ENCODE data around the gene CNTN5.
"Not testable (repeated sequence)": the region's sequence is repeated elsewhere in the genome, so short reads cannot be mapped to it uniquely, and the experiment has no call there.

Gene CNTN5

GRCh38 chr11:99812516-99812915, 791.8 kb downstream of the CNTN5 start:
- DNase-seq: no peak

- no peak for DNase-seq
Measured at GRCh38 chr11:99814021-99814420, 793.3 kb downstream of the CNTN5 start.

- no peak for DNase-seq
Measured at GRCh38 chr11:99814738-99815137, 794.0 kb downstream of the CNTN5 start.

DNA sequence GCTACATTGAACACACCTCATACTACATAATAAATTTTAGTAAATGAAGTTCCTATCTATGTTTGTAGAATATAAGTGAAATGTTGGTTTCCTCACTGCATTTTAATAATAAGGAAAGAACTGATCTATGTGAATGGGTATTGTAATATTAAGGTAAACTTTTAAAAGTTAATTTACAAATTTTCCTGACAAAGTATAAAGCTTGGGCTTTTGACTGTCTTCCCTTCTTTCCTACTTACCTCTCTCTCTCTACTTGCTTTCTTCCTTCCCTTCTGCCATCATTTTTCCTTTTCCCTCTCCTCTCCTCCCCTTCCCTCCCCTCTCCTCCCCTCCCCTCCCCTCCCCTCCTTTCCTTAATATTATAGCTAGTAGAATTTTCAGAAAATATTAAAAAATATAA, 798.2 kb downstream of the CNTN5 start:
- no peak for DNase-seq

DNA sequence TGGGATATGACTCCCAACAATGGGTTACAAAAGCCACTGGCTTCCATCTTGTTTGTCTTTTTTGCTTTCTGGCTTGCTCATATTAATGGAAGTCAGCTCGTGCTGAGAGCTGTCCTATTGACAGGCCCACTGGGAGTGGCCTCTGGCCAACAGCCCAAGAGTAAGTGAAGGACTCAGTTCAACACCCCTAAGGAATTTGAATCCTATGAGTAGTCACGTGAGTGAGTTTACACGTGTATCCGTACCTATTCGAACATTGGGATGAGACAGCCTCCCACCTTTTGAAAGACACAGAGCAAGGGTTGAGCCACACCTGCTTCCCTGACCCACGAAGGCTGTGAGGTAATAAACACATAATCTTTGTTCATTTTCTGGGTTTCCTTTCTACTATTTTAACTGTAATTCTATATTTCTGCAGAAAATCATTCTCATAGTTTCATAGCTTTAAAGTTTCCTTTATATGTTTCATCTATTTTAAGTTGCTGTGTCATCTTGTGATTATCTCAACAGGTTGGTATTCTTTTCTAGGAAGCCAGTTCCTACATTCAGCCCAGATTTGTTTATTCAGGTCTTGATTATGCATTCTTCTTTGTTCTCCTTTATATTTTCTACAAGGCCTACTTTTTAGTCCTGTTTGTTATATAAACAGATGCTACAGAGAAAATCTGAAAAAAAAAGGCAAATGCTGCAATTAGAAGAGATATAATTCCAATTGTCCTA, 802.3 kb downstream of the CNTN5 start:
- DNase-seq: no peak

GRCh38 chr11:99836739-99837138, 816.0 kb downstream of the CNTN5 start:
- DNase-seq: not testable (repeated sequence)

DNA sequence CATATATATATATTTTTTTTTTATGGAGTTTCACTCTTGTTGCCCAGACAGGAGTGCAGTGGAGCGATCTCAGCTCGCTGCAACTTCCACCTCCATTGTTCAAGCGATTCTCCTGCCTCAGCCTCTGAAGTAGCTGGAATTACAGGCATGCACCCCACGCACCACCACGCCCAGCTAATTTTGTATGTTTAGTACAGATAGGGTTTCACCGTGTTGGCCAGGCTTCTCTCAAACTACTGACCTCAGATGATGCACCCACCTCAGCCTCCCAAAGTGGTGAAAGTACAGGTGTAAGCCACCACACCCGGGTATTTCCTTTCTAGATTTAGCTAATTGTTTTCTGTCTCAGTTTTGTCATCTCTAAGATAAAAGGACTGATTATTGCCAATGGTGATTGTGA, 821.1 kb downstream of the CNTN5 start:
- no peak for DNase-seq

GRCh38 chr11:99865951-99866350, 845.2 kb downstream of the CNTN5 start:
- DNase-seq: no peak

- DNase-seq: no peak
Measured at GRCh38 chr11:99881610-99882009, 860.9 kb downstream of the CNTN5 start.

GRCh38 chr11:99884750-99885149, 864.0 kb downstream of the CNTN5 start:
- no peak for DNase-seq

- no peak for DNase-seq
Measured at GRCh38 chr11:99887481-99887880, 866.7 kb downstream of the CNTN5 start.

DNA sequence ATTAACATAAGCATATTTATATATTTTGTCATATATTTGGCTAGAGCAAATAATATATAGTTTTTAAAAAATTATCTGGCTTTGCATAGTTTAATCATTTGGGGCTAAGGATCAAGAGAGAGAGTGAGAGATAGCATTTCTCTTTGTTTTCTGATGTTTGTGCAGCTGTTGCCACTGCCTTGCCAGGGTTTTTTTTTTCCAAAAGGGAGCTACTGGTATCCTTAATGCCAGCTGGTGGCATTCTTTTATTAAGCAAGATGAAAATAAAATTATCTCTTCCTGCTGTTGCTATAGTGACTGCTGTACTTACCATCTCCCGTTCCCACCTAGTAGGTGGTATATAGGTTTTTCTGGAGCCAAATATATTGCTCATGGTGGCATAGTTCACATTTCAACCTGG, 873.1 kb downstream of the CNTN5 start:
- DNase-seq: no peak

DNA sequence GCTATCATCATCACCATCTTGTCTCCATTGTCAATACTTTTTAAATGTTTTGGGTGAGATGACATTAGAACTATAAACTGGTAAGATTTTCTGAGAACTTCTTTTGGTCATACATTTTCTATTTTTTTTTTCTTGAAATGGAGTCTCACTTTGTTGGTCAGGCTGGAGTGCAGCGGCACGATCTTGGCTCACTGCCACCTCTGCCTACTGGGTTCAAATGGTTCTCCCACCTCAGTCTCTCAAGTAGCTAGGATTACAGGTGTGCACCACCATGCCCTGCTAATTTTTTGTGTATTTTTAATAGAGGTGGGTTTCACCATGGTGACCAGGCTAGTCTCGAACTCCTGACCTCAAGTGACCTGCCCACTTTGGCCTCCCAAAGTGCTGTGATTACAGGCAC, 880.4 kb downstream of the CNTN5 start:
- no peak for DNase-seq

GRCh38 chr11:99911116-99911515, 890.4 kb downstream of the CNTN5 start:
- DNase-seq: no peak

DNA sequence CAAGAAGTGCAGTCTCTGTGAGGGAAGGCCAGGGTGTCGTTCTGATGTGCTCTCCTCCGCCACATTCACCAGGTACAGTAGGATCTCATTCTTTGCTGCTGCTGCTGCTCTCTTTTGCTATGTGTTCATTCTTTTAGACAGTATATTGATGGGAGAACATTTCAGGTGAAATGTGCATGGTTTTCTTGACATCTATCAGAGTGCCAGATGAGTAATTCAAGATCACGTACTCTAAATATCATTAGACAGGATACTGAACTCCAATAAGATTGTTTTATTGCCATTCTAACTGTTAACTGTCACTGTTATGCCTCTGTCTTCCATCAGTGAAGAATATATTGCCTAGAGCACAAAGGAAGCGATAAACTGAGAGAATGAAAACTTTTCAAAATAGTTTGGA, 895.3 kb downstream of the CNTN5 start:
- DNase-seq: no peak

DNA sequence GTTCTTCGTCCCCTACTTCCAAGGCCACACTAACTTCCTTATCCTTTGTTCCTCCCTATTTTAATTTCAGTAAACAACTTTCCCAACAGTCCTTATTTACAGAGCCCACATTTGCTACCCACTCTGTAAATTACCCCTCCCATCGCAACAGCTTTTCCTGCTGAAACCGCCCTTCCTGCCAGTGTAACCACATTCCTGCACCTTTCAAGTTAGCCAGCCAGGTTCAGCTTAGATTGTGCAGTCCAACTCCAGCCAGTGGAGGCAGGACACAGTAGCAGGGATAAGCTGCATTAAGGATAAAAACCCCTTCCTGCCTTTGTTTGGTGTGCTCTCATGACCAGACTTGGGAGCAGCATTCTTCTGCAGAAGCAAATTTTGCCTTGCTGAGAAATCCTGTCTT, 898.0 kb downstream of the CNTN5 start:
- DNase-seq: no peak

GRCh38 chr11:99920956-99921355, 900.2 kb downstream of the CNTN5 start:
- DNase-seq: no peak

GRCh38 chr11:99925968-99926367, 905.2 kb downstream of the CNTN5 start:
- no peak for DNase-seq

GRCh38 chr11:99932684-99933083, 911.9 kb downstream of the CNTN5 start:
- no peak for DNase-seq

DNA sequence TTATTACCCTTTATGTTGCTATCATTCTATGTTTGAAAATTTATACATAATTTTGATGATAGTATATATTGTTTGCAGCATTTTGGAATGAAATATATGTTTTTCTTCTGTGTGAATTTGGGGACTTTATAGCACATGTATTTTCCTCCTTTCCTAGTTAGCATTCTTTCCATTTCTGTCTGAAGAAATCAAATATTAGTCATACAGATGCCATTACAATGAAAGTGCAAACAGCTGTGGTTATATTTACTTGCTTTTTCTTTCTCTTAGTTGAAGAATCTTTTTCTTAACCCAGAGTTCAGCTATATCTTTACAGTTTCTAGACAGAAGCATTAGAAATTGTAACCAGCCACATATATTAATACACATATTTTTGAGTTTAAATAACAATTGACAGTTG, 913.3 kb downstream of the CNTN5 start:
- DNase-seq: no peak

DNA sequence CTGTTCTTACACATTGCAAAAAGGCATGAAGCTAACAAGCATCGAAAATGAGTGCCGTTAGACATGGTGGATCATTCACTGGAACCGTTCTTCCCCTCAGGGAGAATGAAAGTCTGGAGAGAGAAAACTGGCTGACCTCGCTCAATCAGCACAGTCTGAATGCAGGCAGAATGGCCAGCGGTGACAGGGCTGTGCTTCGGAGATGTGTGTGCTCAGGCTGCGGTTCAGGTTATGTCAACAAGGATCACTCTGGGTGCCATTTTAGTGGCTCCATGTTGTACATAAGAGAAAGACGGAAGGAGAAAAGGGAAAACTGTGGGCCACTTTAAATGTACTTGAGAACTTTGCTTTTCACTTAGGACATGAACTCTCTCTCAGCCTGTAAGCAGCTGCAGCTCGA, 916.6 kb downstream of the CNTN5 start:
- DNase-seq: no peak

GRCh38 chr11:99952816-99953215, 932.1 kb downstream of the CNTN5 start:
- no peak for DNase-seq

DNA sequence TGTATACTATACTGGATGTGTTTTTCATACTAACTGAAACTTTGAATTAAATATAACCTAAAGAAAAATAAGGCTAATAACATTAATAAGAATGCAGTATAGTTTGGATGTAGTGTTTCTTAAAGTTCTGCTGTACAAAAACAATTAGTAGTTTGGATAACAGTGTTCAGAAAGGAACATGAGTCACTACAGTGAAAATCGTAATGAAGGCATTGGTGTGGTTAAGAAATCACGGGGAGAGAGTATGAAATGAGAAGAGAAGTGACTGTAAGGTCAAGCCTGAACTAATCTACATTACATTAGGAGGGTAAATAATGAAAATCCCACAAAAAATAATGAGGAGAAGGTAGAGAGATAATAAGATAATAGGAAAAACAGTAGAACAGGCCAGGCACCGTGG, 939.8 kb downstream of the CNTN5 start:
- no peak for DNase-seq

DNA sequence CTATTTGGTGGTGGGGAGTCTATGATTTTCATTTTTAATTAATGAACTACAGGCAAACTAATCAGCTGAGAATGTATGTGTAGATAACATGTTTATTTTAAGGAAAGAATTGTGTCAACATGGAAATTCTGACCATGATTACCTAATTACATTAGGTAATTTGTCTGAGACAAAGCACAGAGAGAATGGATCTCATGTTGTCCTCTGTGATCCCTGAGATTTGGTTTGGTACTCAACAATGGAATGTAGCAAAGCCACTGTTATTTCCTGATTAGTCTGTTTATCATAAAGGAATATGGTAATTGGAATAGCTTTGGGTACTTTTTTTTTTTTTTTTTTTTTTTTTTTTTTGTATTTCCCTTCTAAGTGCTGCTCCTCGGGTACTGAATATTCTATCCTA, 947.6 kb downstream of the CNTN5 start:
- no peak for DNase-seq

GRCh38 chr11:99973993-99974392, 953.2 kb downstream of the CNTN5 start:
- DNase-seq: no peak

DNA sequence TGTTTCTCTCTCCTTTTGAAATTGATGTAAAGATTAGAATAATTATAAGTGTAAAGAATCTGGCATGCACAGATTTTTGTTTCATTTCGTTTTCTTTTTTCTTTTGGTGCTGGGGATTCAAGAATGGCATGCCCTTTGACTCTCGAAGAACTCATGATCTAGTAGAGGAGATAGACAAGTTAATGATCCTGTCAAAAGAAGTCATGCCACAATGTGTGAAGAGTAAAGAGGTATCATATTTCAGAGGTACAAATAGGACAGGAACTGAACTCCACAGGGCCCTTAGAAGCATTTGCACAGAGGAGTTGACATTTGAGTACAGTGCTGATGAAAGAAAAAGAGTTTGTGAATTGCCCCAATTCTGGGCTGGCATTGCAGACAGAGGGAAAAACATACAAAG, 958.3 kb downstream of the CNTN5 start:
- no peak for DNase-seq
